ENCODE results near the gene MACF1.

- no peak for TF ChIP-seq CTCF (IDR thresholded peaks at IDR 0.05)
- TF ChIP-seq EP300 (IDR thresholded peaks at IDR 0.05), result no peak
- TF ChIP-seq POLR2A (IDR thresholded peaks at IDR 0.05), result no peak
These were observed 221.1 kb downstream of the MACF1 start for GRCh38 chr1:39425634-39426033.
